Activated CD8-positive, alpha-beta T cell treated with anti-CD3 and anti-CD28 coated beads for 36 hours (primary cell): ENCODE data around the gene ACAP3. TPM values are rescaled to one million over a fixed set of nuclear protein-coding genes. Genes with fewer than 3 reads are reported as not detected.
A peak's percentile ranks its signal among the peaks of the same experiment; 100 is the strongest.

Experiments
- ATAC-seq: fragments of 200-7000 bp; cut with Tn5 transposase; one replicate; pipeline ENCODE4 v1.10.0; 2021; ENCODE audit warnings: mild to moderate bottlenecking, moderate library complexity
- CTCF ChIA-PET: fragments of 350-600 bp; sonication (Branson Sonifier 250); formaldehyde crosslinking; loops from one replicate; lab custom pipeline; 2021; ENCODE audit warnings: antibody characterized with exemption; lab: Charles Lee
- POLR2A ChIA-PET: fragments of 350-600 bp; sonication (Branson Sonifier 250); formaldehyde crosslinking; loops from one replicate; lab custom pipeline; 2021; ENCODE audit warnings: antibody characterized with exemption; lab: Charles Lee
- DNase-seq: peaks from one replicate; pipeline ENCODE4 v3.0.0-alpha.2; 2020
- H3K27ac Mint-ChIP-seq: one replicate; pipeline ENCODE4 v1.8.0; 2021; ENCODE audit warnings: mild to moderate bottlenecking, mixed read lengths
- H3K27me3 Mint-ChIP-seq: one replicate; pipeline ENCODE4 v1.8.0; 2021; ENCODE audit warnings: mixed read lengths
- H3K36me3 Mint-ChIP-seq: one replicate; pipeline ENCODE4 v1.8.0; 2021; ENCODE audit warnings: low read depth, mixed read lengths
- H3K4me1 Mint-ChIP-seq: one replicate; pipeline ENCODE4 v1.8.0; 2021; ENCODE audit warnings: low read depth, mixed read lengths
- H3K4me3 Mint-ChIP-seq: one replicate; pipeline ENCODE4 v1.8.0; 2021; ENCODE audit warnings: mild to moderate bottlenecking, moderate library complexity, mixed read lengths
- H3K9me3 Mint-ChIP-seq: one replicate; pipeline ENCODE4 v1.8.0; 2021; ENCODE audit warnings: mixed read lengths
- CTCF ChIP-seq: fragments of 200-600 bp; IDR thresholded peaks from one replicate; pipeline ENCODE4 v1.8.0; 2022; ENCODE audit warnings: antibody characterized with exemption, mild to moderate bottlenecking
- intact Hi-C: fragments of 100-400 bp; cut with micrococcal nuclease; formaldehyde crosslinking; loops from one replicate; pipeline ENCODE4 v1.10.0; 2022
- total RNA-seq, 2 experiments: library from RNA; stranded (reverse); gene quantifications; one replicate each; pipeline ENCODE4 v1.2.3, GENCODE V29; 2021

ACAP3 gene
- total RNA-seq, 2 experiments from 2014 or later, result 41.1 to 42.5 TPM

DNA sequence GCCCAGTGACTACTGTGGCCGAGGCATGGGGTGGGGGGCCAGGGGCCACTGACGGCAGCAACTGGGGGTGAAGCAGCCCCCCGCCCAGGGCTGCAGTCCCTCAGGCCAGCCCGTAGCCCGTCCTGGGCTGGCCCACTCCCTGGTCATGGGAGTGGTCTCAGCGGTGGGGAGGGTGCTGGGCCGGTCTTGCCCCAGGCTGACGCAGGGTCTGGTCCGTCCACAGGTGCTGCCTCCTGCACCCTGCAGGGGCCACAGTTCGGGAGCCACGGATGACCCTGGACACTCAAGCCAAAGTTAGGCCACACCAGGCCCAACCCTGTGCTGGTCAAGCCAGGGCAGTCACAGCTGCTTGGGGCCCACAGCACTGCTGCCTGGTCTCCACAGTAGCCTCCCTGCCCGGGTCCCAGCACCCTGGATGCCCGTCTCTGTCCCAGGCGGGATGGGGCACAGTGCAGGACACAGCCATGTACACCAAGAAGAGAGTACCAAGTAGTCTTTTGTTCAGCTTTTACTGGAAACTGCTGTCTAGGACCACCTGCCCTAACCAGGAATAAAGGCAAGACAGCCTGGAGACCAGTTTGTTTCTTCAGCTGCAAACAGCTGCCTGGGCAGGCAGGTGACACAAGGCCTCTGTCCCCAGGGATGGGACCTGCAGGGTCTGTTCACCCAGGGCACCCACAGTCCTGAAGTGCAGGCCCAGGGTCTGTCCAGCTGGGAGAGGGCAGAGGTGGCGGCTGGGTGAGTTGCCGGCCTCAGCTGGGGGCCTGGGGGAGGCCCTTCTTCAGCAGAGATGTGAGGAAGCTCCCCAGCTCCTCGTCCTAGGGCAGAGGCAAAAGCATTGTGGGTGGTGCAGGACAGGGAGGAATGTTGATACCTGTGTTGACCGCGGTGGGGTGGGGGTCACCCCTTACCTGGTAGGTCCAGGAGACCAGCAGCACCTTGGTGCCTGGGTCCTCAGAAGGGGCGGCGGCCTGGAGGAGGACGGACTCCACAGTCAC, 3.7 kb upstream of the ACAP3 start:
- no peak overlapping the region for H3K27ac Mint-ChIP-seq
- ChIA-PET CTCF (no interaction called here), POLR2A (interaction anchor here (1.0 to 1.1 kb wide), 3 partner anchors 17 to 64 kb away, joined by 3 read pairs; partner anchors contain the start of gene AURKAIP1)
- DNase-seq, result no peak
- no peak for TF ChIP-seq CTCF
- H3K36me3 Mint-ChIP-seq, result peaks cover 25% of the 10 kb centered on the region
- no peak overlapping the region for H3K4me3 Mint-ChIP-seq
- no peaks in the 10 kb centered on the region for H3K9me3 Mint-ChIP-seq
- peaks cover 7% of the 10 kb centered on the region for H3K4me1 Mint-ChIP-seq
- H3K27me3 Mint-ChIP-seq, result no peaks in the 10 kb centered on the region
- no peak for ATAC-seq
- intact Hi-C loops, result no loop called here

- H3K27ac Mint-ChIP-seq, result no peak overlapping the region
Measured at GRCh38 chr1:1310476-1311053, 2.8 kb upstream of the ACAP3 start.

GRCh38 chr1:1310109-1310385, 2.3 kb upstream of the ACAP3 start:
- Mint-ChIP-seq H3K36me3 (peaks cover 20% of the 10 kb centered on the region), H3K27ac (no peak overlapping the region), H3K9me3 (no peaks in the 10 kb centered on the region), H3K27me3 (no peaks in the 10 kb centered on the region), H3K4me3 (peak overlapping the region; percentile 79), H3K4me1 (peaks cover 19% of the 10 kb centered on the region)
- TF ChIP-seq CTCF, result no peak
- ChIA-PET CTCF (interaction anchor here (1.6 kb wide), 1 partner anchor 20 kb away, joined by 4 read pairs; no protein-coding TSS in a partner anchor), POLR2A (interaction anchor here (0.9 to 1.7 kb wide), 6 partner anchors 10 to 139 kb away, joined by 3 to 9 read pairs (median 4); partner anchors contain the start of gene TAS1R3)
- intact Hi-C loops, result no loop called here
- ATAC-seq (no peak), DNase-seq (no peak)

More at GRCh38 chr1:1310476-1311053, 2.8 kb upstream of the ACAP3 start:
- Mint-ChIP-seq H3K4me3 (peak overlapping the region; percentile 79), H3K9me3 (no peaks in the 10 kb centered on the region), H3K4me1 (peaks cover 15% of the 10 kb centered on the region), H3K27me3 (no peaks in the 10 kb centered on the region), H3K36me3 (peaks cover 23% of the 10 kb centered on the region)
- POLR2A ChIA-PET, result interaction anchor here (0.9 to 1.7 kb wide), 5 partner anchors 9 to 139 kb away, joined by 3 to 9 read pairs (median 6); partner anchors contain the start of gene AURKAIP1
- intact Hi-C loops, result no loop called here
- TF ChIP-seq CTCF, result no peak
- DNase-seq, result no peak
- CTCF ChIA-PET, result interaction anchor here (1.6 kb wide), 1 partner anchor 21 kb away, joined by 4 read pairs; no protein-coding TSS in a partner anchor
- ATAC-seq, result no peak

- intact Hi-C loops, result no loop called here
- TF ChIP-seq CTCF, result no peak
- peaks cover 23% of the 10 kb centered on the region for H3K4me1 Mint-ChIP-seq
- no peaks in the 10 kb centered on the region for H3K27me3 Mint-ChIP-seq
- H3K36me3 Mint-ChIP-seq, result peaks cover 16% of the 10 kb centered on the region
- peak overlapping the region; percentile 79 for H3K4me3 Mint-ChIP-seq
- ATAC-seq (no peak), DNase-seq (peak; percentile 20)
- POLR2A ChIA-PET, result interaction anchor here (0.9 to 1.7 kb wide), 5 partner anchors 10 to 39 kb away, joined by 3 to 9 read pairs (median 6); partner anchors contain the start of gene TAS1R3
- CTCF ChIA-PET, result interaction anchor here (1.0 to 1.6 kb wide), 2 partner anchors 19 to 93 kb away, joined by 3 to 4 read pairs; no protein-coding TSS in a partner anchor
- H3K27ac Mint-ChIP-seq, result peak overlapping the region; percentile 42
- H3K9me3 Mint-ChIP-seq, result no peaks in the 10 kb centered on the region
Measured at GRCh38 chr1:1309251-1310108, 1.8 kb upstream of the ACAP3 start.
